Keratinocyte (primary cell): Measurements from ENCODE around the gene GIT1. TPM values are rescaled to one million over a fixed set of nuclear protein-coding genes. Genes with fewer than 3 reads are reported as not detected.

ENCODE experiments used
- DNase-seq: peaks from one replicate; pipeline ENCODE4 v3.0.0-alpha.2; 2011; ENCODE audit warnings: low read depth, missing footprints, low spot score
- FAIRE-seq: peaks from 2 replicates; lab custom pipeline; 2011; peaks lifted over from hg19 to GRCh38; lab: Jason Lieb, UNC
- H2AFZ ChIP-seq: 2 replicates; pipeline ENCODE4 v1.6.0; 2012; ENCODE audit warnings: low read length, control low read depth, inconsistent platforms; ENCODE audit not compliant: control insufficient read depth
- H3K27ac ChIP-seq: 2 replicates; pipeline ENCODE4 v1.5.1; 2011; ENCODE audit warnings: low read length; ENCODE audit not compliant: control insufficient read depth, insufficient read depth
- H3K27me3 ChIP-seq: 3 replicates; pipeline ENCODE4 v1.6.0; 2011; ENCODE audit warnings: low read length; ENCODE audit not compliant: control insufficient read depth, insufficient read depth; ENCODE audit errors: extremely low read depth
- H3K36me3 ChIP-seq, 2 experiments: 2 replicates in 1 of 2; 3 replicates in 1 of 2; pipeline ENCODE4 v1.5.1; 2011; ENCODE audit warnings: low read length in 2 of 2, mild to moderate bottlenecking in 1 of 2; ENCODE audit not compliant: control insufficient read depth in 2 of 2, insufficient read depth in 2 of 2; ENCODE audit errors: extremely low read depth in 1 of 2
- H3K4me1 ChIP-seq: 3 replicates; pipeline ENCODE4 v1.5.1; 2011; ENCODE audit warnings: low read length; ENCODE audit not compliant: control insufficient read depth, insufficient read depth; ENCODE audit errors: extremely low read depth
- H3K4me2 ChIP-seq: 3 replicates; pipeline ENCODE4 v1.6.0; 2011; ENCODE audit warnings: low read depth, low read length; ENCODE audit not compliant: control insufficient read depth, insufficient read depth; ENCODE audit errors: extremely low read depth
- H3K4me3 ChIP-seq, 3 experiments: fragments of 200-600 bp in 1 of 3; sonication (generic) in 1 of 3; 2 replicates in 2 of 3; 3 replicates in 1 of 3; pipeline ENCODE4 v1.5.1; 2011 to 2016; ENCODE audit warnings: low read length in 3 of 3, mild to moderate bottlenecking in 3 of 3, control low read depth in 2 of 3, inconsistent platforms in 1 of 3, low read depth in 1 of 3, mixed read lengths in 1 of 3, mixed run types in 1 of 3, moderate library complexity in 1 of 3; ENCODE audit not compliant: control insufficient read depth in 2 of 3, insufficient read depth in 2 of 3; ENCODE audit errors: extremely low read depth in 1 of 3
- H3K79me2 ChIP-seq: 2 replicates; pipeline ENCODE4 v1.6.0; 2012; ENCODE audit warnings: low read length; ENCODE audit not compliant: control insufficient read depth, insufficient read depth
- H3K9ac ChIP-seq: 3 replicates; pipeline ENCODE4 v1.6.0; 2011; ENCODE audit warnings: low read length; ENCODE audit not compliant: control insufficient read depth, insufficient read depth; ENCODE audit errors: extremely low read depth
- H3K9me1 ChIP-seq: 3 replicates; pipeline ENCODE4 v1.6.0; 2011; ENCODE audit warnings: low read length; ENCODE audit not compliant: control insufficient read depth, insufficient read depth; ENCODE audit errors: extremely low read depth
- H3K9me3 ChIP-seq: 2 replicates; pipeline ENCODE4 v1.5.1; 2012; ENCODE audit warnings: low read depth, low read length; ENCODE audit not compliant: control insufficient read depth
- H4K20me1 ChIP-seq: 3 replicates; pipeline ENCODE4 v1.6.0; 2011; ENCODE audit warnings: low read length; ENCODE audit not compliant: control insufficient read depth, insufficient read depth; ENCODE audit errors: extremely low read depth
- EZH2 ChIP-seq: IDR thresholded peaks from one replicate; pipeline ENCODE4 v1.6.1; 2012; ENCODE audit warnings: inconsistent platforms, mild to moderate bottlenecking, low read length, moderate library complexity
- dilution Hi-C: fragments of 300-500 bp; cut with MboI; formaldehyde crosslinking; loops from one replicate; pipeline ENCODE4 v1.7.0; 2020; ENCODE audit warnings: low sequenced_read_pairs; ENCODE audit not compliant: extremely low pct_ligation_motif_present
- polyA plus RNA-seq, 5 experiments: library from polyadenylated mRNA; depleted of rRNA in 3 of 5; stranded (reverse) in 3 of 5; stranded (forward) in 1 of 5; unstranded in 1 of 5; fragments of >200 nt; gene quantifications; 1 replicate in 1 of 5; 2 replicates in 3 of 5; 3 replicates in 1 of 5; pipeline versions ENCODE4 v1.2.1 to v1.2.3, GENCODE V29; 2011 to 2012; ENCODE audit warnings: missing spikeins in 2 of 5, low read depth in 1 of 5, low replicate concordance in 1 of 5
- TF ChIP-seq, protein P1 (sequence below), 3 experiments: IDR thresholded peaks in 1 of 3; conservative IDR thresholded peaks in 1 of 3; optimal IDR thresholded peaks in 1 of 3; 2 replicates in 2 of 3; 3 replicates in 1 of 3; pipeline versions ENCODE3 to v1.5.1; 2011; ENCODE audit warnings: low read length in 3 of 3, mild to moderate bottlenecking in 3 of 3, moderate library complexity in 2 of 3, control low read depth in 1 of 3, inconsistent platforms in 1 of 3; ENCODE audit not compliant: insufficient read depth in 2 of 3; ENCODE audit errors: extremely low read depth in 1 of 3

Gene GIT1
- polyA plus RNA-seq, 1 donor (not counting 4 experiments of a cell fraction or from before 2014, with no cell fraction given): 42.7 TPM

DNA sequence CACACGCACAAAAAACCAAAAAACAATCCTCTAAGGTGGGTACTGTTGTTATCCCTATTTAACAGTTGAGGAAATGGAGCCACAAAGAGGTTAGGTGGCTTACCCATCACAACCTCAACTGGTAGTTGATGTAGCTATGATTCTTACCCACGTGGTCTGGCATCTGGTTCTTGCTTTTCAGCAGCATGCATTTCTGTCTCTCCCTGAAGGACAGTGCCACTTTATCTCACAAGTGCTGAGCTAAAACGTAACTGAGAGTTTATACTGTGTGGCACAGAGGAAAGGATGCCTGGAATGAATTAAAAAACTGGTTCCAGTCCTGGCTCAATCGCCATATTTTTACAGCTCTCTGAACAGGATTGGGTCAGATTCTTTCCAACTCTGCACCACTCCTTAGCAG lies 35.1 kb upstream of the GIT1 start:
- dilution Hi-C loops: loop anchor here (10.0 kb wide), 1 partner anchor 290 kb away; no protein-coding TSS in a partner anchor
- H3K27me3 ChIP-seq: no peaks in the 10 kb centered on the region
- peaks cover 0 to 2% of the 10 kb centered on the region in 2 experiments for H3K36me3 ChIP-seq
- peak overlapping the region; percentile 96 for H3K27ac ChIP-seq
- peaks cover 55% of the 10 kb centered on the region for H3K4me1 ChIP-seq
- FAIRE-seq (no peak), DNase-seq (no peak)
- H3K9me3 ChIP-seq: no peaks in the 10 kb centered on the region
- peaks cover 16% of the 10 kb centered on the region for H3K79me2 ChIP-seq
- TF ChIP-seq, protein P1, sequence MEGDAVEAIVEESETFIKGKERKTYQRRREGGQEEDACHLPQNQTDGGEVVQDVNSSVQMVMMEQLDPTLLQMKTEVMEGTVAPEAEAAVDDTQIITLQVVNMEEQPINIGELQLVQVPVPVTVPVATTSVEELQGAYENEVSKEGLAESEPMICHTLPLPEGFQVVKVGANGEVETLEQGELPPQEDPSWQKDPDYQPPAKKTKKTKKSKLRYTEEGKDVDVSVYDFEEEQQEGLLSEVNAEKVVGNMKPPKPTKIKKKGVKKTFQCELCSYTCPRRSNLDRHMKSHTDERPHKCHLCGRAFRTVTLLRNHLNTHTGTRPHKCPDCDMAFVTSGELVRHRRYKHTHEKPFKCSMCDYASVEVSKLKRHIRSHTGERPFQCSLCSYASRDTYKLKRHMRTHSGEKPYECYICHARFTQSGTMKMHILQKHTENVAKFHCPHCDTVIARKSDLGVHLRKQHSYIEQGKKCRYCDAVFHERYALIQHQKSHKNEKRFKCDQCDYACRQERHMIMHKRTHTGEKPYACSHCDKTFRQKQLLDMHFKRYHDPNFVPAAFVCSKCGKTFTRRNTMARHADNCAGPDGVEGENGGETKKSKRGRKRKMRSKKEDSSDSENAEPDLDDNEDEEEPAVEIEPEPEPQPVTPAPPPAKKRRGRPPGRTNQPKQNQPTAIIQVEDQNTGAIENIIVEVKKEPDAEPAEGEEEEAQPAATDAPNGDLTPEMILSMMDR (optimal IDR thresholded peaks at IDR 0.05 in 1 of 3, IDR thresholded peaks at IDR 0.05 in 1 of 3, conservative IDR thresholded peaks at IDR 0.05 in 1 of 3; ENCODE audit: extremely low read depth in 1 of 3, insufficient read depth in 2 of 3, low read length in 3 of 3): no peak
- TF ChIP-seq EZH2: no peak
- peak overlapping the region; percentile 79 for H3K4me2 ChIP-seq
- H4K20me1 ChIP-seq: no peaks in the 10 kb centered on the region
- peak overlapping the region; percentile 82 for H2AFZ ChIP-seq
- peak overlapping the region; percentile 46 for H3K9ac ChIP-seq
- H3K4me3 ChIP-seq: no peak overlapping the region
- no peaks in the 10 kb centered on the region for H3K9me1 ChIP-seq

GRCh38 chr17:29623283-29623647 lies 33.8 kb upstream of the GIT1 start:
- peak overlapping the region; percentile 12 for H2AFZ ChIP-seq
- H3K4me1 ChIP-seq: peaks cover 63% of the 10 kb centered on the region
- no peaks in the 10 kb centered on the region for H4K20me1 ChIP-seq
- peak overlapping the region; percentile 79 for H3K4me2 ChIP-seq
- H3K79me2 ChIP-seq: peaks cover 23% of the 10 kb centered on the region
- FAIRE-seq (no peak), DNase-seq (no peak)
- dilution Hi-C loops: loop anchor here (10.0 kb wide), 1 partner anchor 292 kb away; no protein-coding TSS in a partner anchor
- peak overlapping the region in 2 of 3 experiments; percentile 18 to 70 for H3K4me3 ChIP-seq
- no peaks in the 10 kb centered on the region for H3K27me3 ChIP-seq
- peak overlapping the region; percentile 96 for H3K27ac ChIP-seq
- no peak for TF ChIP-seq EZH2
- TF ChIP-seq, protein P1 (optimal IDR thresholded peaks at IDR 0.05 in 1 of 3, IDR thresholded peaks at IDR 0.05 in 1 of 3, conservative IDR thresholded peaks at IDR 0.05 in 1 of 3; ENCODE audit: extremely low read depth in 1 of 3, insufficient read depth in 2 of 3, low read length in 3 of 3): no peak
- peak overlapping the region; percentile 83 for H3K9ac ChIP-seq
- H3K9me1 ChIP-seq: no peaks in the 10 kb centered on the region
- no peaks in the 10 kb centered on the region for H3K9me3 ChIP-seq
- peaks cover 0 to 5% of the 10 kb centered on the region in 2 experiments for H3K36me3 ChIP-seq
